Measurements from ENCODE around the gene NOL7.

GRCh38 chr6:13605634-13606033, 9.5 kb upstream of the NOL7 start:
- TF ChIP-seq YY1 (IDR thresholded peaks at IDR 0.05; ENCODE audit: insufficient read depth, insufficient read length) (no peak), SUZ12 (IDR thresholded peaks at IDR 0.05; ENCODE audit: extremely low read depth, insufficient read depth, insufficient read length) (no peak)

Measured in NT2/D1 (cell line).